ENCODE measurements around the gene MEGF11.

MEGF11 gene

GRCh38 chr15:65960586-65960985, 293.0 kb downstream of the MEGF11 start:
- H3K27me3 ChIP-seq (ENCODE audit: insufficient read depth, low read length, poor library complexity, severe bottlenecking): no peaks in the 10 kb centered on the region
- no peaks in the 10 kb centered on the region for H3K9me2 ChIP-seq (replicated peaks; ENCODE audit: low read depth, low read length)
- no peak overlapping the region for H3K4me3 ChIP-seq (ENCODE audit: low read length, poor library complexity, severe bottlenecking)

GRCh38 chr15:65958835-65959234, 294.7 kb downstream of the MEGF11 start:
- no peaks in the 10 kb centered on the region for H3K79me2 ChIP-seq (ENCODE audit: insufficient read depth, low read length)
- H4K20me1 ChIP-seq (ENCODE audit: insufficient read depth, low read length, poor library complexity, severe bottlenecking): no peaks in the 10 kb centered on the region
- H3K9me2 ChIP-seq (replicated peaks; ENCODE audit: low read depth, low read length): no peaks in the 10 kb centered on the region
- no peaks in the 10 kb centered on the region for H3K36me3 ChIP-seq (ENCODE audit: insufficient read depth, low read length)
- no peaks in the 10 kb centered on the region for H3K27me3 ChIP-seq (ENCODE audit: insufficient read depth, low read length, poor library complexity, severe bottlenecking)
- H3K9me3 ChIP-seq (ENCODE audit: insufficient read depth, low read depth, low read length): no peaks in the 10 kb centered on the region
- no peaks in the 10 kb centered on the region for H3F3A ChIP-seq (ENCODE audit: low read depth)
- H3K4me2 ChIP-seq (ENCODE audit: low read depth, low read length, poor library complexity, severe bottlenecking): no peak overlapping the region
- no peak overlapping the region for H2AFZ ChIP-seq (ENCODE audit: low read length)
- H3K4me1 ChIP-seq (ENCODE audit: insufficient read depth, low read length, poor library complexity, severe bottlenecking): no peaks in the 10 kb centered on the region
- no peak overlapping the region for H3K4me3 ChIP-seq (ENCODE audit: low read length, poor library complexity, severe bottlenecking)
- TF ChIP-seq EZH2phosphoT487 (IDR thresholded peaks at IDR 0.05; ENCODE audit: borderline replicate concordance): no peak
- no peak for TF ChIP-seq CTCF (conservative IDR thresholded peaks at IDR 0.05; ENCODE audit: low read length)
- no peak overlapping the region for H3K9ac ChIP-seq (ENCODE audit: low read depth, low read length, poor library complexity, severe bottlenecking)

More at GRCh38 chr15:65960586-65960985, 293.0 kb downstream of the MEGF11 start:
- no peaks in the 10 kb centered on the region for H3K4me1 ChIP-seq (ENCODE audit: insufficient read depth, low read length, poor library complexity, severe bottlenecking)
- H3K9ac ChIP-seq (ENCODE audit: low read depth, low read length, poor library complexity, severe bottlenecking): no peak overlapping the region
- no peaks in the 10 kb centered on the region for H4K20me1 ChIP-seq (ENCODE audit: insufficient read depth, low read length, poor library complexity, severe bottlenecking)
- no peaks in the 10 kb centered on the region for H3K9me3 ChIP-seq (ENCODE audit: insufficient read depth, low read depth, low read length)
- H3K36me3 ChIP-seq (ENCODE audit: insufficient read depth, low read length): no peaks in the 10 kb centered on the region
- H3K79me2 ChIP-seq (ENCODE audit: insufficient read depth, low read length): no peaks in the 10 kb centered on the region
- TF ChIP-seq EZH2phosphoT487 (IDR thresholded peaks at IDR 0.05; ENCODE audit: borderline replicate concordance): no peak
- H3F3A ChIP-seq (ENCODE audit: low read depth): no peaks in the 10 kb centered on the region
- no peak overlapping the region for H2AFZ ChIP-seq (ENCODE audit: low read length)
- no peak overlapping the region for H3K4me2 ChIP-seq (ENCODE audit: low read depth, low read length, poor library complexity, severe bottlenecking)

DNA sequence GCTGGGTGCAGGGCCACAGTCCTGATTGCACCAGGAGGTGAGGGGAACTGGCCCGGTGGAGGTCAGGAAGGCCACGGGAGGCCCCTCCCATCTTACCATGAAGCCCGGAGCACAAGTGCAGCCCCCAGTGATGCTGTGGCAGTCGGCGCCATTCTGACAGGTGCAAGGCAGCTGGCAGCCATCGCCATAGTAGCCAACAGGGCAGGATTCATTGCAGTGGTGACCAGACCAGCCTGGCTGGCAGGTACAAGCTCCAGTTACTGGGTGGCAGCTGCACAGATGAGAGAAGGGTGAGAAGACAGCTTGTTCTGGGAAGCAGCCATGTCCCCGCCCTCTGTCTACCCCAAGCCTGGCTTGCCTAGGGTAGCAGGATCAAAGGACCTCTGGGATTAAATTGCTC, 296.1 kb downstream of the MEGF11 start:
- Histone ChIP-seq H2AFZ (ENCODE audit: low read length) (no peak overlapping the region), H3K27me3 (ENCODE audit: insufficient read depth, low read length, poor library complexity, severe bottlenecking) (no peaks in the 10 kb centered on the region), H3K9me2 (replicated peaks; ENCODE audit: low read depth, low read length) (no peaks in the 10 kb centered on the region), H3K4me1 (ENCODE audit: insufficient read depth, low read length, poor library complexity, severe bottlenecking) (no peaks in the 10 kb centered on the region), H4K20me1 (ENCODE audit: insufficient read depth, low read length, poor library complexity, severe bottlenecking) (no peaks in the 10 kb centered on the region), H3K4me3 (ENCODE audit: low read length, poor library complexity, severe bottlenecking) (no peak overlapping the region), H3F3A (ENCODE audit: low read depth) (no peaks in the 10 kb centered on the region), H3K4me2 (ENCODE audit: low read depth, low read length, poor library complexity, severe bottlenecking) (no peak overlapping the region), H3K79me2 (ENCODE audit: insufficient read depth, low read length) (no peaks in the 10 kb centered on the region), H3K9me3 (ENCODE audit: insufficient read depth, low read depth, low read length) (no peaks in the 10 kb centered on the region), H3K9ac (ENCODE audit: low read depth, low read length, poor library complexity, severe bottlenecking) (no peak overlapping the region), H3K36me3 (ENCODE audit: insufficient read depth, low read length) (no peaks in the 10 kb centered on the region)
- no peak for TF ChIP-seq CTCF (conservative IDR thresholded peaks at IDR 0.05; ENCODE audit: low read length)

DNA sequence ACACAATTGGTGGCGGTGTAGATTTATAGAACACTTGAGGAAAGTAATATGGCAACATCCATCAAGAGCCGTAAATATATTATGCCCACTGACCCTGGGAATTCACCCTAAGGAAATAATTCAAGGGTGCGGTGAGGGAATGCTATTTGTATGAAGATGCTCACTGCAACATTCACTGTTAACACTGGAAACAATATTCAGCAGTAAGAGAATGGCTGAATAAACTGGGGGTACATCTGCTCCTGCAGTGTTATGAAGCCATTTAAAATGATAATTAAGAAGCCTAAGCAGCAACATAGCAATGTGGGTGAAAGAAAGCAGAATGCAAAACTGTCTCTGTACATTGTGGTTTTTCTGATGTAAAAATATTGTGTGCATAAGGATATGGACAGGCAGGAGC, 296.7 kb downstream of the MEGF11 start:
- H2AFZ ChIP-seq (ENCODE audit: low read length): no peak overlapping the region
- no peaks in the 10 kb centered on the region for H4K20me1 ChIP-seq (ENCODE audit: insufficient read depth, low read length, poor library complexity, severe bottlenecking)
- H3K4me1 ChIP-seq (ENCODE audit: insufficient read depth, low read length, poor library complexity, severe bottlenecking): no peaks in the 10 kb centered on the region
- H3K27me3 ChIP-seq (ENCODE audit: insufficient read depth, low read length, poor library complexity, severe bottlenecking): no peaks in the 10 kb centered on the region
- no peaks in the 10 kb centered on the region for H3K9me3 ChIP-seq (ENCODE audit: insufficient read depth, low read depth, low read length)
- TF ChIP-seq EZH2phosphoT487 (IDR thresholded peaks at IDR 0.05; ENCODE audit: borderline replicate concordance) (no peak), CTCF (conservative IDR thresholded peaks at IDR 0.05; ENCODE audit: low read length) (no peak)
- H3K79me2 ChIP-seq (ENCODE audit: insufficient read depth, low read length): no peaks in the 10 kb centered on the region
- H3F3A ChIP-seq (ENCODE audit: low read depth): no peaks in the 10 kb centered on the region
- no peak overlapping the region for H3K4me3 ChIP-seq (ENCODE audit: low read length, poor library complexity, severe bottlenecking)
- H3K36me3 ChIP-seq (ENCODE audit: insufficient read depth, low read length): no peaks in the 10 kb centered on the region
- no peak overlapping the region for H3K4me2 ChIP-seq (ENCODE audit: low read depth, low read length, poor library complexity, severe bottlenecking)
- H3K9ac ChIP-seq (ENCODE audit: low read depth, low read length, poor library complexity, severe bottlenecking): no peak overlapping the region
- no peaks in the 10 kb centered on the region for H3K9me2 ChIP-seq (replicated peaks; ENCODE audit: low read depth, low read length)
